HG02970 (cell line): ENCODE results near the gene PRKCH.
"Not testable (repeated sequence)": the region's sequence is repeated elsewhere in the genome, so short reads cannot be mapped to it uniquely, and the experiment has no call there.

ENCODE experiments used
- ATAC-seq: cut with Tn5 transposase; IDR thresholded peaks from one replicate; pipeline ENCODE4 v1.9.1; 2021; ENCODE audit warnings: mild to moderate bottlenecking, moderate library complexity, moderate number of reproducible peaks; ENCODE audit not compliant: unreplicated experiment, low FRiP score

The PRKCH gene

GRCh38 chr14:61520576-61520975 lies 199.2 kb downstream of the PRKCH start:
- ATAC-seq, result no peak

GRCh38 chr14:61521773-61522172 lies 200.4 kb downstream of the PRKCH start:
- ATAC-seq, result no peak

GRCh38 chr14:61523751-61524150 lies 202.4 kb downstream of the PRKCH start:
- no peak for ATAC-seq

GRCh38 chr14:61524211-61524806 lies 202.9 kb downstream of the PRKCH start:
- ATAC-seq, result no peak

GRCh38 chr14:61524936-61525292 lies 203.5 kb downstream of the PRKCH start:
- no peak for ATAC-seq

- peak; percentile 58 for ATAC-seq
Observed at GRCh38 chr14:61525293-61526011, 204.1 kb downstream of the PRKCH start.

- no peak for ATAC-seq
Observed at GRCh38 chr14:61526405-61527312, 205.3 kb downstream of the PRKCH start.

GRCh38 chr14:61527325-61528100 lies 206.1 kb downstream of the PRKCH start:
- ATAC-seq, result no peak

GRCh38 chr14:61528591-61529021 lies 207.2 kb downstream of the PRKCH start:
- no peak for ATAC-seq

GRCh38 chr14:61529360-61529759 lies 208.0 kb downstream of the PRKCH start:
- not testable (repeated sequence) for ATAC-seq

GRCh38 chr14:61530296-61530695 lies 208.9 kb downstream of the PRKCH start:
- no peak for ATAC-seq

GRCh38 chr14:61530896-61531295 lies 209.5 kb downstream of the PRKCH start:
- no peak for ATAC-seq

GRCh38 chr14:61531465-61532122 lies 210.2 kb downstream of the PRKCH start:
- no peak for ATAC-seq

- no peak for ATAC-seq
Observed at GRCh38 chr14:61532123-61532505, 210.7 kb downstream of the PRKCH start.

- no peak for ATAC-seq
Observed at GRCh38 chr14:61532763-61533162, 211.4 kb downstream of the PRKCH start.

GRCh38 chr14:61533513-61534255 lies 212.3 kb downstream of the PRKCH start:
- no peak for ATAC-seq

- ATAC-seq, result no peak
Observed at GRCh38 chr14:61535032-61535431, 213.7 kb downstream of the PRKCH start.

GRCh38 chr14:61535458-61535857 lies 214.1 kb downstream of the PRKCH start:
- ATAC-seq, result no peak
